Fibroblast of skin of abdomen (primary cell): ENCODE measurements around the gene CA5B.
A peak's percentile ranks its signal among the peaks of the same experiment; 100 is the strongest.
"Not testable (repeated sequence)": the region's sequence is repeated elsewhere in the genome, so short reads cannot be mapped to it uniquely, and the experiment has no call there.

Experiments
- DNase-seq: peaks from one replicate; pipeline ENCODE4 v3.0.0-alpha.2; 2013

The CA5B gene

GRCh38 chrX:15815779-15816437, 77.8 kb downstream of the CA5B start:
- peak; percentile 24 for DNase-seq

GRCh38 chrX:15816438-15816809, 78.4 kb downstream of the CA5B start:
- DNase-seq: peak; percentile 53

GRCh38 chrX:15816886-15817285, 78.8 kb downstream of the CA5B start:
- peak; percentile 10 for DNase-seq

- no peak for DNase-seq
These were observed 82.3 kb downstream of the CA5B start for GRCh38 chrX:15820106-15821073.

- DNase-seq: no peak
These were observed 84.9 kb downstream of the CA5B start for GRCh38 chrX:15822922-15823321.

- DNase-seq: no peak
These were observed 87.9 kb downstream of the CA5B start for GRCh38 chrX:15825936-15826335.

GRCh38 chrX:15829217-15829616, 91.1 kb downstream of the CA5B start:
- DNase-seq: no peak

- not testable (repeated sequence) for DNase-seq
These were observed 93.3 kb downstream of the CA5B start for GRCh38 chrX:15831347-15831746.

GRCh38 chrX:15834053-15834452, 96.0 kb downstream of the CA5B start:
- DNase-seq: no peak

- peak; percentile 1 for DNase-seq
These were observed 96.9 kb downstream of the CA5B start for GRCh38 chrX:15834827-15835595.
